ENCODE measurements around the gene RUNX1.
A peak's percentile ranks its signal among the peaks of the same experiment; 100 is the strongest.

The RUNX1 gene

GRCh38 chr21:34878940-34879339, 170.2 kb downstream of the RUNX1 start:
- peak overlapping the region; percentile 37 for H3K4me3 ChIP-seq (ENCODE audit: low read length)
- H3K4me1 ChIP-seq (ENCODE audit: control insufficient read depth, insufficient read depth, low read length): peaks cover 32% of the 10 kb centered on the region
- no peak overlapping the region for H3K9ac ChIP-seq (ENCODE audit: low read length)
- no peaks in the 10 kb centered on the region for H3K27me3 ChIP-seq (ENCODE audit: control insufficient read depth, insufficient read depth, low read length)
- H3K9me3 ChIP-seq (ENCODE audit: control insufficient read depth, low read length): no peaks in the 10 kb centered on the region
- no peaks in the 10 kb centered on the region for H3K36me3 ChIP-seq (ENCODE audit: control insufficient read depth, insufficient read depth, low read length)

- H3K4me1 ChIP-seq (ENCODE audit: control insufficient read depth, insufficient read depth, low read length): peaks cover 32% of the 10 kb centered on the region
- no peaks in the 10 kb centered on the region for H3K27me3 ChIP-seq (ENCODE audit: control insufficient read depth, insufficient read depth, low read length)
- H3K9ac ChIP-seq (ENCODE audit: low read length): no peak overlapping the region
- H3K36me3 ChIP-seq (ENCODE audit: control insufficient read depth, insufficient read depth, low read length): peaks cover 4% of the 10 kb centered on the region
- H3K4me3 ChIP-seq (ENCODE audit: low read length): peak overlapping the region; percentile 37
- no peaks in the 10 kb centered on the region for H3K9me3 ChIP-seq (ENCODE audit: control insufficient read depth, low read length)
Observed at GRCh38 chr21:34878501-34878900, 170.6 kb downstream of the RUNX1 start.

DNA sequence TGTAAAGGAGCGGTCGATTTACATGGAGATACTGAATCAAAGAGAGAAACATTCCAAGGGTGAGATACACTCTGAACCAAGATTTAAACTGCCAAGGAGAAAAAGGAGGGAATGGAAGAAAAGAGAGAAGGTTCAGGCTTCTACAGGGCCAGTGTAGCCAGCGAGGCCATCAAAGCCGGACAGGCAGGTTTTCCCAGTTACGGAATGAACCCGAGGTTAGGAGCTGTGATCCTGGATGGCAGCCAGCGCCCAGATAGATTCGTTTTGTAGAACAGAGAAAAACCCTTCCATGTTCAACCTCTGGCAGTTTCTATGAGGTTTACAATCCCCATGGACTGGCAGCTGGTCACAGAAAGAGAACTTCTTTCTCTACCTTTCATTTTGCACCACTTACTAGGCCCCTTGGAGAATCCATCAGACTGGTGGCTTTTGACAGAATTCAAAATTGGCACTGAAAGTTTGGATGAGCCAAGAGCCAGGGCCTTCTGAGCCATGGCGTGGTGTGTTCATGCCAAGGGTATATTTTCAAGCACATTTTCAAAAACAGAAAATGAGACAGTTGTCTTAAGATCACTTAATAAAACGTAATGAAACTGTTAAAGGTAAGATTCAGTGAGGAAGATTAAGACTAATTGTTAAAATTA, 171.5 kb downstream of the RUNX1 start:
- H3K4me1 ChIP-seq (ENCODE audit: control insufficient read depth, insufficient read depth, low read length): peaks cover 32% of the 10 kb centered on the region
- peak overlapping the region; percentile 10 for H3K9ac ChIP-seq (ENCODE audit: low read length)
- peaks cover 8% of the 10 kb centered on the region for H3K36me3 ChIP-seq (ENCODE audit: control insufficient read depth, insufficient read depth, low read length)

DNA sequence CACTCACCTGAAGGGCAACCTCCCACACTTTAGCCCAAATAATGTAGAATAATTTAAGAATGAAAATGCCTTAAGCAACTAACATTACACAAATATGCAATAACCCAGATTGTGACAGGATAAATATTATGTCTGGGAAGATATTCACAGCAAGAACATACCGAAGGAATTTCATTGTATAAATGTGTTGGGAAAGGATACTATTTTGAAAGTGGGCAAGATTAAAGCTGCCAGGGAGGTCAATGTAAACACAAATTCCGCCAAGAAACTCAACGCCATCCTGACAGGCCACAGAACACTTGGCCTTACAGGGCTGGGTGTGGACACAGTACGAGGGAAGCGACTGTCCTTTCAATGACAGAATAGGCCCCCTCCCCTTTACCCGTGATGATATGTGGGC, 173.3 kb downstream of the RUNX1 start:
- H3K9ac ChIP-seq (ENCODE audit: low read length): no peak overlapping the region
- peaks cover 8% of the 10 kb centered on the region for H3K36me3 ChIP-seq (ENCODE audit: control insufficient read depth, insufficient read depth, low read length)
- no peaks in the 10 kb centered on the region for H3K27me3 ChIP-seq (ENCODE audit: control insufficient read depth, insufficient read depth, low read length)
- H3K9me3 ChIP-seq (ENCODE audit: control insufficient read depth, low read length): no peaks in the 10 kb centered on the region
- H3K4me3 ChIP-seq (ENCODE audit: low read length): no peak overlapping the region
- peaks cover 32% of the 10 kb centered on the region for H3K4me1 ChIP-seq (ENCODE audit: control insufficient read depth, insufficient read depth, low read length)

More for the DNA sequence above, 171.5 kb downstream of the RUNX1 start:
- Histone ChIP-seq H3K4me3 (ENCODE audit: low read length) (no peak overlapping the region), H3K9me3 (ENCODE audit: control insufficient read depth, low read length) (no peaks in the 10 kb centered on the region), H3K27me3 (ENCODE audit: control insufficient read depth, insufficient read depth, low read length) (no peaks in the 10 kb centered on the region)

DNA sequence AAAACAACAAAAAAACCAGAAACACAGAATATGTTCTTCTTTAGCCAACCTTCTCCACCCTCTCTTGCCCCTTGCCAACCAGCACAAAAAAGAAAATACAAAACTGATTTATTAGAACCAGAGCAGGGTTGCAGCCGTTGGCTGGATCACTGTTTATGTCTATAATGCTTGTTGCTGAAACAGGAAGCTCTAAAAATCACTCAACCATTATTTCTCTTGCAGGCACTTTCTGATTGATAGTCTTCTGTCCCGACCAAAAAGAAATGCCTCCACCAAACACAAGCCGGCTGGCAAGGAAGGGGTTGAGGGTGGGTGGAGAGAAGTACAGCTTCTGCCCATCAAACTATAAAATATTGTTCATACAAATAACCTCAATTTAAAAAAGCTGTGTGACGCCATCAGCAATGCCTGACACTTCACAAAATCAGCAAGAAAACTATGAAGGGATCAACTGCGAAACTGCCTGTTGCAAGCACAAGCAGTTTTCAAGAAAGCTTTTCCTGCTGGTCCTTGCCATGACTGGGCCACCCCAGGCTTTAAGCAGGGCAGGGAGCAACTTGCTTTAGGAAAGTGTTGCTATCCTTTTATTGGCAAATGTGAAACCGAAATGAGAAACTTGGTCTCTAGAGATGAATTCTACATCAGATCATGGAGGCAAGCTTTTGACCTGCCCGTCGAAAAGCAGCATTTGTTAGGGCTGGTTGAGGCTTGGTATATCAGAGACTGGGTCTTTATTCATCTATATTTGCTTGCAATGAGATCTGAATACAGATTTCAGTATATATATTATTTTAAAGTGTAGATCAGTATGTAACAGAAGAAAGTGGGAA, 174.2 kb downstream of the RUNX1 start:
- Histone ChIP-seq H3K36me3 (ENCODE audit: control insufficient read depth, insufficient read depth, low read length) (peaks cover 8% of the 10 kb centered on the region), H3K4me3 (ENCODE audit: low read length) (no peak overlapping the region), H3K4me1 (ENCODE audit: control insufficient read depth, insufficient read depth, low read length) (peaks cover 32% of the 10 kb centered on the region), H3K27me3 (ENCODE audit: control insufficient read depth, insufficient read depth, low read length) (no peaks in the 10 kb centered on the region), H3K9me3 (ENCODE audit: control insufficient read depth, low read length) (no peaks in the 10 kb centered on the region), H3K9ac (ENCODE audit: low read length) (no peak overlapping the region)

- Histone ChIP-seq H3K9ac (ENCODE audit: low read length) (no peak overlapping the region), H3K27me3 (ENCODE audit: control insufficient read depth, insufficient read depth, low read length) (no peaks in the 10 kb centered on the region), H3K4me1 (ENCODE audit: control insufficient read depth, insufficient read depth, low read length) (peaks cover 20% of the 10 kb centered on the region), H3K4me3 (ENCODE audit: low read length) (no peak overlapping the region), H3K36me3 (ENCODE audit: control insufficient read depth, insufficient read depth, low read length) (peaks cover 8% of the 10 kb centered on the region), H3K9me3 (ENCODE audit: control insufficient read depth, low read length) (no peaks in the 10 kb centered on the region)
Observed at GRCh38 chr21:34871026-34871908, 177.8 kb downstream of the RUNX1 start.

GRCh38 chr21:34870246-34870645, 178.9 kb downstream of the RUNX1 start:
- Histone ChIP-seq H3K4me1 (ENCODE audit: control insufficient read depth, insufficient read depth, low read length) (peaks cover 24% of the 10 kb centered on the region), H3K4me3 (ENCODE audit: low read length) (no peak overlapping the region), H3K36me3 (ENCODE audit: control insufficient read depth, insufficient read depth, low read length) (peaks cover 8% of the 10 kb centered on the region), H3K9ac (ENCODE audit: low read length) (no peak overlapping the region), H3K9me3 (ENCODE audit: control insufficient read depth, low read length) (no peaks in the 10 kb centered on the region), H3K27me3 (ENCODE audit: control insufficient read depth, insufficient read depth, low read length) (no peaks in the 10 kb centered on the region)

GRCh38 chr21:34869545-34869944, 179.6 kb downstream of the RUNX1 start:
- peaks cover 8% of the 10 kb centered on the region for H3K36me3 ChIP-seq (ENCODE audit: control insufficient read depth, insufficient read depth, low read length)
- H3K9me3 ChIP-seq (ENCODE audit: control insufficient read depth, low read length): no peaks in the 10 kb centered on the region
- H3K27me3 ChIP-seq (ENCODE audit: control insufficient read depth, insufficient read depth, low read length): no peaks in the 10 kb centered on the region
- H3K9ac ChIP-seq (ENCODE audit: low read length): no peak overlapping the region
- no peak overlapping the region for H3K4me3 ChIP-seq (ENCODE audit: low read length)
- peaks cover 31% of the 10 kb centered on the region for H3K4me1 ChIP-seq (ENCODE audit: control insufficient read depth, insufficient read depth, low read length)

GRCh38 chr21:34867785-34868184, 181.3 kb downstream of the RUNX1 start:
- H3K4me3 ChIP-seq (ENCODE audit: low read length): no peak overlapping the region
- no peaks in the 10 kb centered on the region for H3K27me3 ChIP-seq (ENCODE audit: control insufficient read depth, insufficient read depth, low read length)
- H3K36me3 ChIP-seq (ENCODE audit: control insufficient read depth, insufficient read depth, low read length): no peaks in the 10 kb centered on the region
- no peak overlapping the region for H3K9ac ChIP-seq (ENCODE audit: low read length)
- peaks cover 49% of the 10 kb centered on the region for H3K4me1 ChIP-seq (ENCODE audit: control insufficient read depth, insufficient read depth, low read length)
- no peaks in the 10 kb centered on the region for H3K9me3 ChIP-seq (ENCODE audit: control insufficient read depth, low read length)

DNA sequence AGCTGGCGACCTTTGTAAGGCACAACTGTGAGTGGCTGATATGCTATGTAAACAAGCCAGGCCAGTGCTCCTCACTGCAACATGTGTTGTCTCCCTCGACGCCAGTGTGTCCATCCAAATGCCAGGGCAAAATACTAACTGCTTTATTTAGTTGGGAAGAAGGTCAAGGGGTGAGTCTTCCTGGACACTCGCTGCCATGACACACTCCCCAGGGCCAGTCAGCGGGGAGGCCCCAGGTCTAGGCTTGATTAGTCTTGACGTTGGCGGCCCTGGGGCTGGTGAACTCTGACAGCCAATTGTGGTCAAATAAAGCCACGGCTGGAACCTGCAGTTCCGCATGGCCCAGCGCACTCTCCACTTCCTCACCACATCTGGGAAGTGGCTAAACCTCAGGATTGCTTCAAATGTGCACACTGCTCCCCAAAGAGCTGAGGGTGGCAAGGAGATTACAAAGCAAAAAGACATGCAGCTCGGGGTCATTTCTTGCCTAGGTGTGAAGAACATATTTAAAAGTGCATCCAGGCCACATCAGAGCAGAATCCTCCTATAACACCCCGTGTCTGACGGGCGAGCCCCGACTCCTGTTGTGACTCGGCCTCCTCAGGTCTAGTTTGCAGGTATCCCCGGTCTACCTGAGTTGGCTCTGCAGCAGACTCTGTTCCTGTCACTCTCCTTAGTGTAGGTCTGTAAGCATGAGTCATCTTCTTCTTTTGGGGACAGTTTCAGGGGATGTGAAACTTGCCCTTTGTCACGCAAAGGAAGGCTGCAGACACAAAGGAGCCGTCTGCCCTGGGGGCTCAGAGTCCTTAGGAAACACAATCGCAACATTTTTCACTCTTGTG, 183.5 kb downstream of the RUNX1 start:
- H3K4me1 ChIP-seq (ENCODE audit: control insufficient read depth, insufficient read depth, low read length): peaks cover 49% of the 10 kb centered on the region
- H3K9ac ChIP-seq (ENCODE audit: low read length): no peak overlapping the region
- H3K27me3 ChIP-seq (ENCODE audit: control insufficient read depth, insufficient read depth, low read length): no peaks in the 10 kb centered on the region
- no peak overlapping the region for H3K4me3 ChIP-seq (ENCODE audit: low read length)
- no peaks in the 10 kb centered on the region for H3K9me3 ChIP-seq (ENCODE audit: control insufficient read depth, low read length)
- no peaks in the 10 kb centered on the region for H3K36me3 ChIP-seq (ENCODE audit: control insufficient read depth, insufficient read depth, low read length)

DNA sequence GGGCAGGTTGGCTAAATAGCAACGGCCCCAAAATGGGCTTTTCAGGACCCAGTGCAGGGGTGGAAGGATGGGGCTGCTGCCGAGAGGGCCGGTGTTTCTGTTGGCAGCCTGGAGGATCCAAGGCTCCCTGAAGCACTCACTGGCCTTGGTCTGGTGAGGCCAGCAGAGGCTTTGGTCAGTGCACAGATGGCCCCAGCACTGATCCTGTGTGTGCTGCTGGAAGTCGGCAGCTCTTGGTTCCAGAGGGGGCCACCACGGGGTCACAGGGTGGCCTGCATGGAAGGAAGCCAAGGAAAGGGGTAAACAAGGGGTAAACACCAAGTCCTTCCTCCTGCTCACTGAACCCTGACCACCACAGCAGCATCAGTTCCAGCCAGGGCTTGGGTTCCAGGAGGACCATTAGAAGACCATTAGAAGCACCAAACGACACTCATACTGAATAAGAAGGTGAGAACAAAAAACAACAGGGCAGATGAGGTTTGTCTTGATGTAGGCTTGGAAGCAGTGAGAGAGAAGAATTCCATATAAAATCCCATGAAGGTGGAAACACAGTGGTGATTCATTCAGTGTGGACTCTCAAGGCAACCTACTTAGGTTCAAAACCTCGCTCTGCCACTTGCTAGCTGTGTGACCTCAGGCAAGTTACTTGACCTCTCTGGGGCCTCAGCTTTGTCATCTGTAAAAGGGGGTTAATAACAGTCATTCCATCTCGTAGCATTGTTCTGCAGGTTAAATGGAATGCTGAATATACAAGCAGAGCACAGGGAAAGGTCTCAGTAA, 184.5 kb downstream of the RUNX1 start:
- Histone ChIP-seq H3K9me3 (ENCODE audit: control insufficient read depth, low read length) (no peaks in the 10 kb centered on the region), H3K36me3 (ENCODE audit: control insufficient read depth, insufficient read depth, low read length) (peaks cover under 1% of the 10 kb centered on the region), H3K4me3 (ENCODE audit: low read length) (no peak overlapping the region), H3K9ac (ENCODE audit: low read length) (no peak overlapping the region), H3K4me1 (ENCODE audit: control insufficient read depth, insufficient read depth, low read length) (peaks cover 42% of the 10 kb centered on the region), H3K27me3 (ENCODE audit: control insufficient read depth, insufficient read depth, low read length) (no peaks in the 10 kb centered on the region)

Data from mucosa of stomach (tissue), 1 donor.